Hepatocyte (in vitro differentiated cells): ENCODE measurements around the gene C11orf68. TPM values are rescaled to one million over a fixed set of nuclear protein-coding genes. Genes with fewer than 3 reads are reported as not detected.

Experiments used
- DNase-seq: peaks from one replicate; pipeline ENCODE4 v3.0.0-alpha.2; 2016; ENCODE audit warnings: low spot score
- H2AFZ ChIP-seq: fragments of 200-600 bp; sonication (generic); 2 replicates; pipeline ENCODE4 v1.6.0; 2016; ENCODE audit warnings: antibody characterized with exemption, mild to moderate bottlenecking
- H3K27ac ChIP-seq: fragments of 200-600 bp; sonication (generic); 2 replicates; pipeline ENCODE4 v1.5.1; 2016; ENCODE audit warnings: mild to moderate bottlenecking
- H3K27me3 ChIP-seq: fragments of 200-600 bp; sonication (generic); 2 replicates; pipeline ENCODE4 v1.6.1; 2016
- H3K36me3 ChIP-seq: fragments of 200-600 bp; sonication (generic); replicated peaks from 2 replicates; pipeline ENCODE4 v1.5.1; 2016; ENCODE audit warnings: low read depth; ENCODE audit not compliant: insufficient read depth
- H3K4me1 ChIP-seq: fragments of 200-600 bp; sonication (generic); 2 replicates; pipeline ENCODE4 v1.5.1; 2016; ENCODE audit warnings: mild to moderate bottlenecking, moderate library complexity; ENCODE audit not compliant: insufficient read depth
- H3K4me2 ChIP-seq: fragments of 200-600 bp; sonication (generic); 2 replicates; pipeline ENCODE4 v1.6.0; 2016
- H3K4me3 ChIP-seq: fragments of 200-600 bp; sonication (generic); 2 replicates; pipeline ENCODE4 v1.5.1; 2016; ENCODE audit warnings: mild to moderate bottlenecking
- H3K79me2 ChIP-seq: fragments of 200-600 bp; sonication (generic); 2 replicates; pipeline ENCODE4 v1.6.0; 2017; ENCODE audit warnings: mild to moderate bottlenecking
- H3K9me2 ChIP-seq: fragments of 200-600 bp; sonication (generic); replicated peaks from 2 replicates; pipeline ENCODE4 v1.6.0; 2017; ENCODE audit warnings: mild to moderate bottlenecking; ENCODE audit not compliant: insufficient read depth
- H3K9me3 ChIP-seq: fragments of 200-600 bp; sonication (generic); 2 replicates; pipeline ENCODE4 v1.5.1; 2016; ENCODE audit warnings: low read depth, mild to moderate bottlenecking
- H4K20me1 ChIP-seq: fragments of 200-600 bp; sonication (generic); 2 replicates; pipeline ENCODE4 v1.6.0; 2016; ENCODE audit warnings: mild to moderate bottlenecking; ENCODE audit not compliant: insufficient read depth, poor library complexity, severe bottlenecking
- EZH2 ChIP-seq: fragments of 200-600 bp; sonication (generic); IDR thresholded peaks from 2 replicates; pipeline ENCODE4 v1.6.1; 2016; ENCODE audit warnings: antibody characterized with exemption, mild to moderate bottlenecking, borderline replicate concordance
- EZH2phosphoT487 ChIP-seq: fragments of 200-600 bp; sonication (generic); IDR thresholded peaks from one replicate; pipeline ENCODE4 v1.6.1; 2018; ENCODE audit warnings: antibody characterized with exemption, mild to moderate bottlenecking, low read depth, moderate library complexity; ENCODE audit not compliant: unreplicated experiment, severe bottlenecking
- WGBS: methylation state at CpG from one replicate; pipeline ENCODE4 v1.1.6; 2016; ENCODE audit warnings: low lambda C conversion rate; ENCODE audit errors: missing lambda C conversion rate; 5-methylcytosine and 5-hydroxymethylcytosine counted together
- polyA plus RNA-seq: library from polyadenylated mRNA; unstranded; fragments of >200 nt; fragmentation: Nextera tagmentation; extraction: Ambion mirVana; gene quantifications from 2 replicates; pipeline ENCODE4 v1.2.1, GENCODE V29; 2016
- total RNA-seq: library from RNA; depleted of rRNA; stranded (reverse); fragments of >200 nt; gene quantifications from 2 replicates; pipeline ENCODE4 v1.2.3, GENCODE V29; 2014
- TF ChIP-seq, protein P1 (sequence below): fragments of 200-600 bp; sonication (generic); IDR thresholded peaks from 2 replicates; pipeline ENCODE4 v1.5.1; 2016; ENCODE audit warnings: antibody characterized with exemption, mild to moderate bottlenecking; ENCODE audit not compliant: poor library complexity

C11orf68 gene
- total and polyA plus RNA-seq, 2 experiments from 2014 or later, result 26.3 to 59.3 TPM

DNA sequence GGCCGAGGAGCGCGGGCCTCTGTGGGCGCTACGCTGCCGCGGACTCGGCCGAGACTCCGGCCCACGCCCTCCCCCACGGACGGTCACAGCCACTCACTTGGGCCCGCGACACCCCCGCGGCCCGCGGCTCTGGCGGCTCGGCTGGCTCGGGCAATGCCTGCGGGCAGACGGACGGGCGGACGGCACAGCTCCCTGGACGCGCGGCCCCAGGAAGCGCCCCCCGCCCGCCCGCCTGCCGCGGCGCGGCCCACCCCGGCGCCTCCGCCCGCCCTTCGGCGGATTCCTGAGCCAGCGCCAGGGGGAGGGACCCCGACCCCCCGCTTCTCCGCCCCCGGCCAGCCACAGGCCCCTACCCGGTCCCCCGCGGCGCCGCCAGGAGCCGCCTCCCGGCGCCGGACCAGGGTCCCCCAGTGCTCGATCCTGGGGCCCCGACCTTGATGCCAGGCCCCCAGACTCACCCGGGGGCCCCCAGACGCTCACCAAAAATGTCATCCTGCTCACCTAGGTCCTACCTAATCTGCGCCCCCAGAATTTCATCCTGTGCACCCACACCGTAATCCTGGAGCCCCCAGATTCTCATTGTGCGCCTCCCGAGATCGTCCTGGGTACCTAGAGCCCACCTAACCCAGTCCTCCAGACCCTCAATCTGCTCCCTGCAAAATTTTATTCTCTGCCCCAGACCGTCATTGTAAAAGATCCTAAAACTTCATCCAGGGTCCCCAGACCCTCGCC, 46.1 kb downstream of the C11orf68 start, which contains the start of gene EFEMP2:
Gene EFEMP2 (minus strand): TSS at position 215 of the 732 bp plus-strand sequence. CDS start 446 bp downstream, outside the sequence.
- Histone ChIP-seq H3K27ac (peak within 1 kb of the TSS; percentile 80), H3K4me3 (peak within 1 kb of the TSS; percentile 58), H3K9me2 (no peaks in the 10 kb centered on the region), H3K4me1 (no peaks in the 10 kb centered on the region), H3K27me3 (no peaks in the 10 kb centered on the region), H3K79me2 (no peaks in the 10 kb centered on the region), H2AFZ (peak within 1 kb of the TSS; percentile 52), H4K20me1 (no peaks in the 10 kb centered on the region), H3K4me2 (peak within 1 kb of the TSS; percentile 99), H3K36me3 (no peaks in the 10 kb centered on the region), H3K9me3 (no peaks in the 10 kb centered on the region)
- 1% methylated on average over 43 of the region's 69 CpGs for WGBS
- DNase-seq, result peak; percentile 73
- TF ChIP-seq, protein P1, sequence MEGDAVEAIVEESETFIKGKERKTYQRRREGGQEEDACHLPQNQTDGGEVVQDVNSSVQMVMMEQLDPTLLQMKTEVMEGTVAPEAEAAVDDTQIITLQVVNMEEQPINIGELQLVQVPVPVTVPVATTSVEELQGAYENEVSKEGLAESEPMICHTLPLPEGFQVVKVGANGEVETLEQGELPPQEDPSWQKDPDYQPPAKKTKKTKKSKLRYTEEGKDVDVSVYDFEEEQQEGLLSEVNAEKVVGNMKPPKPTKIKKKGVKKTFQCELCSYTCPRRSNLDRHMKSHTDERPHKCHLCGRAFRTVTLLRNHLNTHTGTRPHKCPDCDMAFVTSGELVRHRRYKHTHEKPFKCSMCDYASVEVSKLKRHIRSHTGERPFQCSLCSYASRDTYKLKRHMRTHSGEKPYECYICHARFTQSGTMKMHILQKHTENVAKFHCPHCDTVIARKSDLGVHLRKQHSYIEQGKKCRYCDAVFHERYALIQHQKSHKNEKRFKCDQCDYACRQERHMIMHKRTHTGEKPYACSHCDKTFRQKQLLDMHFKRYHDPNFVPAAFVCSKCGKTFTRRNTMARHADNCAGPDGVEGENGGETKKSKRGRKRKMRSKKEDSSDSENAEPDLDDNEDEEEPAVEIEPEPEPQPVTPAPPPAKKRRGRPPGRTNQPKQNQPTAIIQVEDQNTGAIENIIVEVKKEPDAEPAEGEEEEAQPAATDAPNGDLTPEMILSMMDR, result no peak
- TF ChIP-seq EZH2 (no peak), EZH2phosphoT487 (no peak)

DNA sequence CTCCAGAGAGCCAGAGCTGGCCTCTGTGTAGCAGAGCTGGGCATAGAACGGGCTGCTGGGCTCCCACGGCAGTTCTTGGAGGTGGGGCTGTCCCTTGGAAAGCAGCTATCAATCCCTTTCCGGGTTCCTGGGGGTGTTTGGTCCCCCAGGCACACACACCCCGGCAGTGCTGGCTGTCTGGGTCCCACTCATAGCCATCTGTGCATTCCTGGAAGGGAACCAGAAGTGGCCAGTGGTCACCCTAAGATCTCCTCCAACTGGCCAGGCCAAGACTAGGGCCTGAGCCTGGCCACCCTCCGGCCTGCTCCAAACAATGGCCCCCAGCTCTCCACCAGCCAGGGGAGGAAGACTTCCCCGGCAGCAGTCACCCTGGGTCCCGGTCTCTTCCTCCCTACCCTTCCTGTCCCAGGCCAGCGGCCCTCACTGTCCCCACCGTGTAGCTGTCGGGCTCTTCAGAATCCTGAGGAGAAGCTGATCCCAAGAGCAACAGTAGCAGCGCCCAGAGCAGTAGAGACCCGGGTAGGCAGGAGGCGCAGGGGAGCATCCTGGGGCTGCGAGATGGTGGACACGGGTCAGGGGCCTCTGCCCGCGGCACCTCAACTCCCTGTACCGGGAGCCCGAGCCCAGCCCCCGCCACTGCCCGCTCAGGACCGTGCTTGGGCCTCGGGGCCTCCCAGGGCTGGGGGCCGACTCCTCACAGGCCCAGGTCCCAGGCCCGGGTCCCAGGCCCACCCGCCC, 46.9 kb downstream of the C11orf68 start:
- Histone ChIP-seq H3K79me2 (no peaks in the 10 kb centered on the region), H3K9me3 (no peaks in the 10 kb centered on the region), H3K4me2 (peak overlapping the region; percentile 99), H3K27ac (peak overlapping the region; percentile 65), H3K4me3 (peak overlapping the region; percentile 58), H3K36me3 (no peaks in the 10 kb centered on the region), H4K20me1 (no peaks in the 10 kb centered on the region), H3K9me2 (no peaks in the 10 kb centered on the region), H2AFZ (peak overlapping the region; percentile 52), H3K27me3 (no peaks in the 10 kb centered on the region), H3K4me1 (no peaks in the 10 kb centered on the region)
- 31% methylated on average over 18 of the region's 26 CpGs for WGBS
- TF ChIP-seq EZH2phosphoT487 (no peak), EZH2 (no peak)
- TF ChIP-seq, protein P1, result no peak
- DNase-seq, result peak; percentile 68

DNA sequence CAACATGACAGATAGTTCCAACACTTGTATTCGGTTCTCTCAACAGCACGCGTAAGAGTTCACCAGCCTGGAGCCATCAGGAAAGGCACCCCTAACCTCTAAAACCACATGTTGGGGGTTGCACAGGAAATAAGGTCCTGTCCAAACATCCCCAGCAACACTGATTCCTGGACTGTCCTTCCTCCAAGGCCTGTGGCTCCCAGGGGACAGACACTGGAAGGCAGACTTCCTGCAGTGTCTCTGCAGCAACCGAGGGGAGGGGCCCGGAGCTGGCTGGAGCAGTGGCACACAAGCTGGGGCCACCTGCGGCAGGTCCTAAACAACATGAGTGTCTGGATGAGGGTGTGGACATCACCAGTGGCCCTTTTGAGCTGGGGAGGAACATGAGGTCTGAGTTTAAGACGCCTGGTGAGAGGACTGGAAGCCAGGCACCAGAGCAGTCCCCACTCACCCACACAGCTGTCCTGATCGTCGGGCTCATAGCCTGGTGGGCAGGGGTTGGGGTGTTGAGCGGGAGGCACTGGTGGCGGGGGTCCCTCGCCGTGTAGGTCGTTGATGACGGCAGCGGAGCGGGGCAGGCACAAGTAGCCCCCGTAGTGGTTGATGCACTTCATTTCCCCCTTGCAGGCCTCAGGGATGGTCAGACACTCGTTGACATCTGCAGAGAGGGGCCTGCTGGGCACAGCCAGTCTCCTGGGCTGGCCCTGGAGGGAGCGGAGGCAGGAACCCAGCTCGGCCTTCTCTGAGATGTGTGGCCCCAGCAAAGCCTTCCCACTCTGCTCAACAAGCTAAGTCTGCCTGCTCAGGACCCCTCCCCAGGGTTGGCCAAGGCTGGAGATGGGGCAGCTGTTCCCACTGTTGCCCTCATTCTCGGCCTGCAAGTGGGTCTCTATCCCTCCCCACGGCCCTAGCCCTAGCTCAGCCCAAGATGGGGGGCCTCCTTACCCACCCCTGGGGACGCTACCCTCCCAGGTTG, 47.9 kb downstream of the C11orf68 start:
- H3K27ac ChIP-seq, result peak overlapping the region; percentile 65
- no peaks in the 10 kb centered on the region for H3K9me3 ChIP-seq
- H4K20me1 ChIP-seq, result no peaks in the 10 kb centered on the region
- no peaks in the 10 kb centered on the region for H3K27me3 ChIP-seq
- H3K4me1 ChIP-seq, result no peaks in the 10 kb centered on the region
- H3K9me2 ChIP-seq, result no peaks in the 10 kb centered on the region
- WGBS, result 84% methylated on average over 16 of the region's 24 CpGs
- no peaks in the 10 kb centered on the region for H3K79me2 ChIP-seq
- DNase-seq, result no peak
- peak overlapping the region; percentile 99 for H3K4me2 ChIP-seq
- TF ChIP-seq, protein P1, result no peak
- TF ChIP-seq EZH2phosphoT487 (no peak), EZH2 (no peak)
- H2AFZ ChIP-seq, result no peak overlapping the region
- no peaks in the 10 kb centered on the region for H3K36me3 ChIP-seq
- H3K4me3 ChIP-seq, result no peak overlapping the region
